Measurements from ENCODE around the gene NSG1. TPM values are rescaled to one million over a fixed set of nuclear protein-coding genes. Genes with fewer than 3 reads are reported as not detected.

NSG1 gene
- total RNA-seq, 1 donor from 2014 or later = 2.9 TPM

DNA sequence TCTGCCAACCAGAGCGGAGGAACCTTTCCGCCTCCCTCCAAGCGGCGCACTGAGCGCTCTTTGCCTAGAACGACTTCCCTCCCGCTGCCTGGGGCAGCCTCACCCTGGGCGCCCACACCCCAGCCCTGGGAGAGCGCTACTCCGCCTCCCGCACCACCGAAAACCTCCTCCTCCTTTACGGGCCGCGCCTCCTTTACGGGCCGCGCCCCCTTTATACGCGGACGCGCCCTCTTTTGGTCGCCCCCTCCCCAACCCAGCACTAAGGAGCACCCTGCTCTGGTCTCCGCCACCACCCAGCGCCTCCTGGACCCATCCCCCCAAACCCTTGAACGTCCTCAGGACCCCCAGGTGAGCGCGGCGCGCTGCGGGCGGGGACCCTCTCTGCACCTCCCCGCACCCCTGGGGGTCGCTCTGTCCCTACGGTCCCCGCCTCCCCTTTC, 586 bp upstream of the NSG1 start:
- H3K4me3 Mint-ChIP-seq (ENCODE audit: unreplicated experiment) = peak overlapping the region; percentile 78
- no peaks in the 10 kb centered on the region for H3K9me3 Mint-ChIP-seq (ENCODE audit: unreplicated experiment)
- peaks cover 8% of the 10 kb centered on the region for H3K36me3 Mint-ChIP-seq (ENCODE audit: low read depth, unreplicated experiment)
- peaks cover 10% of the 10 kb centered on the region for H3K27me3 Mint-ChIP-seq (ENCODE audit: unreplicated experiment)
- H3K27ac Mint-ChIP-seq (ENCODE audit: unreplicated experiment) = no peak overlapping the region
- TF ChIP-seq, protein P1, sequence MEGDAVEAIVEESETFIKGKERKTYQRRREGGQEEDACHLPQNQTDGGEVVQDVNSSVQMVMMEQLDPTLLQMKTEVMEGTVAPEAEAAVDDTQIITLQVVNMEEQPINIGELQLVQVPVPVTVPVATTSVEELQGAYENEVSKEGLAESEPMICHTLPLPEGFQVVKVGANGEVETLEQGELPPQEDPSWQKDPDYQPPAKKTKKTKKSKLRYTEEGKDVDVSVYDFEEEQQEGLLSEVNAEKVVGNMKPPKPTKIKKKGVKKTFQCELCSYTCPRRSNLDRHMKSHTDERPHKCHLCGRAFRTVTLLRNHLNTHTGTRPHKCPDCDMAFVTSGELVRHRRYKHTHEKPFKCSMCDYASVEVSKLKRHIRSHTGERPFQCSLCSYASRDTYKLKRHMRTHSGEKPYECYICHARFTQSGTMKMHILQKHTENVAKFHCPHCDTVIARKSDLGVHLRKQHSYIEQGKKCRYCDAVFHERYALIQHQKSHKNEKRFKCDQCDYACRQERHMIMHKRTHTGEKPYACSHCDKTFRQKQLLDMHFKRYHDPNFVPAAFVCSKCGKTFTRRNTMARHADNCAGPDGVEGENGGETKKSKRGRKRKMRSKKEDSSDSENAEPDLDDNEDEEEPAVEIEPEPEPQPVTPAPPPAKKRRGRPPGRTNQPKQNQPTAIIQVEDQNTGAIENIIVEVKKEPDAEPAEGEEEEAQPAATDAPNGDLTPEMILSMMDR (IDR thresholded peaks at IDR 0.05; ENCODE audit: unreplicated experiment) = no peak
- DNase-seq (ENCODE audit: low spot score) = peak; percentile 15
- H3K4me1 Mint-ChIP-seq (ENCODE audit: unreplicated experiment) = peaks cover 8% of the 10 kb centered on the region

DNA sequence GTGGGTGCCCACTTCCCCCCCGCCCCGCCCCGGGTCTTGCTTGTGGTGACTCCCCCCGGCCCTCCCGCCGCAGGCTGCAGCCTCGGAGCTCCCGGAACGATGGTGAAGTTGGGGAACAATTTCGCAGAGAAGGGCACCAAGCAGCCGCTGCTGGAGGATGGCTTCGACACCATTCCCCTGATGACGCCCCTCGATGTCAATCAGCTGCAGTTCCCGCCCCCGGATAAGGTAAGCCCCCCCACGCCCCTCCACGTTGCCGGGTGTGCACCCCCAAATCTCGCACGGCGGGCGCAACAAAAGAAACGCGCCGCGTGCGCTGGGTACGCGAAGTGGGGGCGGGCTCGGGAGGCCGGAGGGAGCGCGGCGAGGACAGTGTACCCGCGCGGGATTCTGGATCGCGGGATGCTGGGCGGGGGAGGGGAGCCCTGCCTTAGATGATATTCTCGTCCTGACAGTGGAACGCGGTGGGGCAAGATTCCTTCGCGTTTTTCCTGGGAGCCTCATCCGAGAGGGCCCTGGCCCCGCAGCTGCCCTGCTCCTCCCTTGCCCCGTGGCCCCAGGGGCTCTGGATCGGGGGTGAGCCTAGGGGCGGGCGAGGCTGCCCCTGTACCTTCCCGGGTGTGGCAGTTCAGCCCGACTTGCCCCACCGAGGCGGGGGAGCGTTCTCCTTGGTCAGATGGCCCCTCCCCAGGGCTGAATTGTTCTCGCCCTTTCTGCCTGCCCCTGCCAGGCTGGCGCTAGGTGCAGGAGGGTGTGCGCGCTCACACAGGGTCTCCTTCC, 819 bp downstream of the NSG1 start:
- Mint-ChIP-seq H3K27me3 (ENCODE audit: unreplicated experiment) (peaks cover 10% of the 10 kb centered on the region), H3K4me1 (ENCODE audit: unreplicated experiment) (peaks cover 8% of the 10 kb centered on the region), H3K9me3 (ENCODE audit: unreplicated experiment) (no peaks in the 10 kb centered on the region), H3K27ac (ENCODE audit: unreplicated experiment) (no peak overlapping the region), H3K36me3 (ENCODE audit: low read depth, unreplicated experiment) (peaks cover 8% of the 10 kb centered on the region), H3K4me3 (ENCODE audit: unreplicated experiment) (peak overlapping the region; percentile 81)
- TF ChIP-seq, protein P1 (IDR thresholded peaks at IDR 0.05; ENCODE audit: unreplicated experiment) = no peak
- no peak for DNase-seq (ENCODE audit: low spot score)

DNA sequence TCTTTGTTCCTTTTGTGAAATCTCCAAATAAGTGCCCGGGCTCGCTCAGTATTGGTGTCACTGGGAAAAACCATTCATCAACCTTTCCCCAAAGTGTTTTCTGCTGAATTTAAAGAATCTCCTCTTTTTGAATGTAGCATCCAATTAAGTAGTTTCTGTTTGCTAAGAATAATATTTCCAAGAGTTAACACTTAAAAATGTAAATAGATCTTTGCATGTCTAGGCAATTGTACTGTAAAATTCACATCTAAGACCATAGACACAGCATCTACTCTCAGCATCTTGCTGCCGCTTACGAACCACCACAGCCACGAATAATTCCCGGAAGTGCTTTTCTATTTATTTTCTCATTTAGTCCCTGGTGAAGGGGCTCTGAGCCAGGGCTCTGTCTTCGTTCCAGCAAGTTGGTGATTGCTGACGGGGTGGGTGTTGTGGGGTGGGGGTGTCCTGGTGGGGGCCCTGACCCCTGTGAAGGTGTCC, 1.4 kb downstream of the NSG1 start:
- H3K4me1 Mint-ChIP-seq (ENCODE audit: unreplicated experiment) = peaks cover 8% of the 10 kb centered on the region
- peak overlapping the region; percentile 39 for H3K27ac Mint-ChIP-seq (ENCODE audit: unreplicated experiment)
- H3K9me3 Mint-ChIP-seq (ENCODE audit: unreplicated experiment) = no peaks in the 10 kb centered on the region
- peaks cover 8% of the 10 kb centered on the region for H3K36me3 Mint-ChIP-seq (ENCODE audit: low read depth, unreplicated experiment)
- TF ChIP-seq, protein P1 (IDR thresholded peaks at IDR 0.05; ENCODE audit: unreplicated experiment) = no peak
- H3K4me3 Mint-ChIP-seq (ENCODE audit: unreplicated experiment) = peak overlapping the region; percentile 81
- H3K27me3 Mint-ChIP-seq (ENCODE audit: unreplicated experiment) = peaks cover 10% of the 10 kb centered on the region
- DNase-seq (ENCODE audit: low spot score) = no peak

DNA sequence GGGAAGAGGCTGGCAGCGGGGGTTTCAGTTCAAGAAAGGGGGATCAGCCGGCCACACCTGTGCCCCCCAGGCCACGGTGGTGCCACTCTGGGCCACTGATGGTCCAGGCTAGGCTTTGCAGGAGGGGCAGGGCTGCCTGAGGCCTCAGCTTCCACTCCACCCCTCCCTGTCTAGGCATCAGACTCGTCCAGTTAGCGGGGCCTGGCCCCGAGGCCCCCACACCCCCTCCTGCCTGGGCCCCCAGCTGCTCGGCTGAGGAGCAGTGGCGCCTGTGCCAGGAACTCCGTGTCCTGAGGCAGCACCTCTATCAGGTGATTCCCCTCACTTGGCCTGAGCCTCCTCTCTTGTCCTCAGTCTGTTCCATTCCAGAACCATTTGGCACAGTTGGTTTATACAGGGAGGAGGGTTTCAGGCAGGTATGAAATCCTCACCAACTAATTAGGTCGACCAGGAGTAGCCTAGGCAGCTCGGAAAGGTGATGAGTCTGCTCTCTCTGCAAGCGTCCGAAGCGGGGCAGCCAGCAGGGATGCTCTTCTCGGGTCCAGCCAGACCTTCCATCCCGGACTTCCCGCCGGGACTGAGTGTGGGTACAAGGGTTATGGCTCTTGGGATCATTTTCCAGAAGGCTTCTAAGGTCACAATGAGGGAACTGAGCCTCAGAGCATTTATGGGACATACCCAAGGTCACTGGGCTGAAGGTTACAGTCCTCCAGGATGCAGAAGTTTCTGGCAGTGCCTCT, 2.1 kb downstream of the NSG1 start:
- TF ChIP-seq, protein P1 (IDR thresholded peaks at IDR 0.05; ENCODE audit: unreplicated experiment) = no peak
- no peak overlapping the region for H3K4me3 Mint-ChIP-seq (ENCODE audit: unreplicated experiment)
- H3K9me3 Mint-ChIP-seq (ENCODE audit: unreplicated experiment) = no peaks in the 10 kb centered on the region
- no peak for DNase-seq (ENCODE audit: low spot score)
- H3K27ac Mint-ChIP-seq (ENCODE audit: unreplicated experiment) = no peak overlapping the region
- H3K27me3 Mint-ChIP-seq (ENCODE audit: unreplicated experiment) = peaks cover 13% of the 10 kb centered on the region
- H3K36me3 Mint-ChIP-seq (ENCODE audit: low read depth, unreplicated experiment) = peaks cover 8% of the 10 kb centered on the region
- H3K4me1 Mint-ChIP-seq (ENCODE audit: unreplicated experiment) = peaks cover 8% of the 10 kb centered on the region
